Myocyte (in vitro differentiated cells): ENCODE results near the gene ACSM3. TPM values are rescaled to one million over a fixed set of nuclear protein-coding genes. Genes with fewer than 3 reads are reported as not detected.
A peak's percentile ranks its signal among the peaks of the same experiment; 100 is the strongest.
"Not testable (repeated sequence)": the region's sequence is repeated elsewhere in the genome, so short reads cannot be mapped to it uniquely, and the experiment has no call there.

ENCODE experiments used
- DNase-seq: peaks from one replicate; pipeline ENCODE4 v3.0.0-alpha.2; 2012; ENCODE audit warnings: low read depth
- polyA plus RNA-seq: library from polyadenylated mRNA; unstranded; fragments of >200 nt; gene quantifications from one replicate; pipeline ENCODE4 v1.2.1, GENCODE V29; 2012; ENCODE audit warnings: missing spikeins
- total RNA-seq: library from RNA; depleted of rRNA; stranded (reverse); fragments of >200 nt; gene quantifications from 2 replicates; pipeline ENCODE4 v1.2.3, GENCODE V29; 2014

Gene ACSM3, protein sequence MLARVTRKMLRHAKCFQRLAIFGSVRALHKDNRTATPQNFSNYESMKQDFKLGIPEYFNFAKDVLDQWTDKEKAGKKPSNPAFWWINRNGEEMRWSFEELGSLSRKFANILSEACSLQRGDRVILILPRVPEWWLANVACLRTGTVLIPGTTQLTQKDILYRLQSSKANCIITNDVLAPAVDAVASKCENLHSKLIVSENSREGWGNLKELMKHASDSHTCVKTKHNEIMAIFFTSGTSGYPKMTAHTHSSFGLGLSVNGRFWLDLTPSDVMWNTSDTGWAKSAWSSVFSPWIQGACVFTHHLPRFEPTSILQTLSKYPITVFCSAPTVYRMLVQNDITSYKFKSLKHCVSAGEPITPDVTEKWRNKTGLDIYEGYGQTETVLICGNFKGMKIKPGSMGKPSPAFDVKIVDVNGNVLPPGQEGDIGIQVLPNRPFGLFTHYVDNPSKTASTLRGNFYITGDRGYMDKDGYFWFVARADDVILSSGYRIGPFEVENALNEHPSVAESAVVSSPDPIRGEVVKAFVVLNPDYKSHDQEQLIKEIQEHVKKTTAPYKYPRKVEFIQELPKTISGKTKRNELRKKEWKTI
- not detected in 2 replicates for total RNA-seq
- polyA plus RNA-seq: 0.16 TPM

DNA sequence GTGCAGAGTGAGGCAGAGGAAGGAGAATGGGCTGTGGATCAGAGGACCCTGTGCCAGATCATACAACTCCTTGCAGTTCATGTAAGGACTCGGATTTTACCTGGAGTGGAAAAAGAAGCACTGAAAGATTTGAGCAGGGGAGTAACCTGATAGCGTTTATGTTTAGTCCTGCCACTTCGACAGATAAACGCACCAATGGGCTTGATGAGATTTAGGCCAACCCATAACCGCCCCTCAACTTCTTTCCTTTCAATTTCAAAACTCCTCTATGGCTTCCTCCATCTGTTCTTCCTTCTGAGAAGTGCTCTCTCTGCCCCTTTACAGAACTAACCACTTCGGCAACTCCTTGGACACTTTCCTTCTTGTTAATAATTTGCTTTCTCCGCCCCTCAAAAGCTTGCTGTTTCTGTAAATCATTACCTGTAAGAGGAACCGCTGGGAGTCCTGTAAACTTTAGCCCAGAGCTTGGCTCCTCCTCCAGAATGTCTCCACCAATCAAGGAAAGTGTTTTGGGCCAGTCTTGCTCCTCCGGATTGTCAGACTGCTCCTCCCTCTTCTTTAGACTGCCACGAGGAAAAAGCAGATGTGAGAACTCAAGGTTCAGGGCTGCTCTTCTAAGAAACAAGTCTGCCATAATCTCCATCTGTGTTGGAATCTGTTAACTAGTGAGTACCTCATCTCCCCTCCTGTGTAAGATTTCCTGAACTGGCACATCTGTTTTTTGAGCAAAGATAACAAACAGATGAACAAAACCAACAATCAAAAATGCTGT is at the start of gene ACSM3:
Gene ACSM3, plus strand, starts transcription at position 554 of the 772 bp plus-strand sequence. CDS start 6,021 bp downstream, outside the sequence.
- DNase-seq: peak; percentile 59

DNA sequence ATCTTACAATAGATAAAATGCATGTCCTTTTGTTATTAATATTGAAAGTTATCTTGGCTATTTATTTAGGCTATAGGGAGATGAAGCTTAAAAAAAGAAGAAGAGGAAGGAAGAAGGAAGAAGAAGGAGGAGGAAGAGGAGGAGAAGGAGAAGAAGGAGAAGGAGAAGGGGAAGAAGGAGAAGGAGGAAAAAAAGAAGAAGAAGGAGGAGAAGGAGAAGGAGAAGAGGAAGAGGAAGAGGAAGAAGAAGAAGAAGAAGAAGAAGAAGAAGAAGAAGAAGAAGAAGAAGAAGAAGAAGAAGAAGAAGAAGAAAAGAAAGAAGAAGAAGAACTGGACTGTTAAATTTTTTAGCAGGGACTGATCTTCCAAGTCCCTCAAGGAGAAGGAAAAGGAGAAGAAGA is 46.1 kb upstream of the ACSM3 start:
- DNase-seq: not testable (repeated sequence)

DNA sequence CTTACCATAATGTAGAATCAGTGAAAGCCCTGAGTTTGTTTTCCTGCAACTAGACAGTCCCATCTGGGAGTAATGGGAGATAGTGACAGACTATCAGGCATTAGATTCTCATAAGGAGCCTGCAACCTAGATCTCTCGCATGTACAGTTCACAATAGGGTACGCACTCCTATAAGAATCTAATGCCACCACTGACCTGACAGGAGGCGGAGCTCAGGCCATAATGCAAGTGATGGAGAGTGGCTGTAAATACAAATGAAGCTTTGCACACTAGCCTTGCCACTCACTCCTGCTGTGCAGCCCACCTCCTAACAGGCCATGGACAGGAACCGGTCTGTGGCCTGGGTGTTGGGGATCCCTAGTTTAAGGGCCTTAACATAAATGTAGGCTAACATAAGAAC is 43.6 kb upstream of the ACSM3 start:
- no peak for DNase-seq

DNA sequence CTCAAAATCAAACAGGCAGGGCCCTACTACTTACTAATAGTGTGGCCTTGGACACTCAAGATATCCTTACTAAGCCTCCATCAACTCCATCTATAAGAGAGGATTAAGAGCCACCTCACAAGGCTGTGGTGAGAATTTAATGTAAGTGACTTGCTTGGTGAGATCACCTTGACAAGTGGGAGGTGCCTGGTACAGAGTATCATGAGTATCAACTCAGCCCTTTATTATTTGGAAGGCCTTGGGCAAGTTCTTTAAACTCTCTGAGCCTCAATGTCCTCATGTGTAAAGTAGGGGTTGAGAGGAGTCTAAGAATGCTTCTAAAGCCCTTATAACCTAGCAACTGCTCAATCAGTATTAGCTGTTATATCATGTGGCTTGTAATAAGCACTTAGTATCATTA is 37.2 kb upstream of the ACSM3 start:
- DNase-seq: no peak

DNA sequence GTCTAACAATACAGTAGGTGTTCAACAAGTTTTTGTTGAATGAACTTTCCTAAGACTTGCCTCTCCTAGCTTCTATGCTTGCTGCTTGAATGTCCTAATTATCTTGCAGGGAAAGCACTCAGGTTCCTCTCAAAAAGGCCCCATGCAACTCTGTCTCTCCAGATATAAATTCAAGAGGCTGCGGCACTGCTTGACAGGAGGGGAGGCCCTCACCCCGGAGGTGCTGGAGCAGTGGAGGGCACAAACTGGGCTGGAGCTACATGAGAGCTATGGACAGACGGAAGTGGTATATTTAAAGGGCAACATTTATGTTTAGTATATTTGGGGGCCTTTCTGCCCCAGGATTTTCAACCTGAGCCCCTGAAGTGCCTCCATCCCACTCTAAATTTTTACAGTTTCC is 36.6 kb upstream of the ACSM3 start:
- DNase-seq: no peak

DNA sequence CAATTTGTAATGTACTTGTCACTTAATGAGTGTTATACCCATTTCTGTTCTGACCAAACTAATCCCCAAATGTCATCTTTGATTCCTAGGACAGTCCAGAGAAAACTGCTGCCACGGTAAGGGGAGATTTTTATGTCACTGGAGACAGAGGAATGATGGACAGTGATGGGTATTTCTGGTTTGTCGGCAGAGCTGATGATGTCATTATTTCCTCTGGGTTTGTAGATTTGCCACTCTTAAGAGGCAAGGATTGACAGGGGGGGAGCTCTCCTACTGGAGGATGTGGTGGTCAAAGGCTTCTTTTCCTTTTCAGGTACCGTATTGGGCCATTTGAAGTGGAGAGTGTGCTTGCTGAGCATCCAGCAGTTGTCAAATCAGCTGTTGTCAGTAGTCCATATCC is 34.7 kb upstream of the ACSM3 start:
- DNase-seq: no peak

DNA sequence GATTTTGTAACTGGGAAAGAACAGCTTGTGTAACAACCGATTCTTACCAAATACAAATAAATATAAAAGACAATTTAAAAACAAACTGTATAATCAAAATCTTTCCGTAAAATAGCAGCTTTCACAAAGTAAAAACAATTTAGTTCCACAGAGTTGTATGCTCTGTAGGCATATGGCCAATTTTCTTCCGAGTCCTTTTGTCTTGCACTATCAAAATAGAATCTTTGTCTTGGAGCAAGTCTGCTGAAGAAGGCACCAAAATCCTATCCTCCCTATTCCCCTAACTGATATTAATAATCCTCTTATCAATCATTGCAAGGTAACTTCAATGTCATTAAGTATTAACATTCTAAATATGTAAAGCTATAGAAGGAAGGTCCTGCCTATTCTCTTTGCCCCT is 29.8 kb upstream of the ACSM3 start:
- DNase-seq: no peak

DNA sequence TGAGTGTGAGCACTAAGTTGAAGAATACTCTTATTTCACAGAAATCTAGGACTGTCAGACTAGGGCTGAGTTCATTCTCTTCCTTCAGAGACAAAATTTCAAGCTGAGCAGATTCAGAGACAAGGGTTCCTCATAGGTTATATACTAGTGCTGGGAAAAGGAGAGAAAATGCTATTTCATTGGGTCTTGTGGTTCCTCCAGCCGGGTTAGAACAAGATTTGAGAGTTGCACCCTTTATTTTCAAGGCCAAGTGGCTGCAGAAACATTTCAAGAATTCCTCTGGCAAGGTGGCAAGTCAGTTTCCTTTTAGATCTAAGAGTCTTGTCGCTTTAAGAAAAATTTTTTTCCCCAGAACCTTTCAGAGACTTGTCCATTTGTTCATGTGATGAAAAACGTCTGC is 29.0 kb upstream of the ACSM3 start:
- no peak for DNase-seq

DNA sequence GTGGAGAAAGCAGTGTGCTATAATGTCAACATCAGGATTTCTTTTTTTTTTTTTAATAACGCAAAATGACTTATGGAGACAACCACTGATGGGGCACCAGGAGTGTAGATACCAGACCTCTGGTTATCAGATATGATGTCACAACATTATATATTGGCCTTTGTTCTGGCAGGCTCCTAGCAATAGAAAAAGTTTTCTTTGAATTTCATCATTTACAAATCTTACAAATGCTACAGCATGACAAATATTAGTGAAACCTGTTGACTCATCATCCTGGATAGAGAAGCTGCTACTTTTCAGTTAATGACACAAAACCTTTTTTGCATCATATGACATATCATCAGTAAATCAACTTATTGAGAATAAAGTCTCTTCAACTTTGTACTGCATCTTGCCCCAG is 28.3 kb upstream of the ACSM3 start:
- no peak for DNase-seq

DNA sequence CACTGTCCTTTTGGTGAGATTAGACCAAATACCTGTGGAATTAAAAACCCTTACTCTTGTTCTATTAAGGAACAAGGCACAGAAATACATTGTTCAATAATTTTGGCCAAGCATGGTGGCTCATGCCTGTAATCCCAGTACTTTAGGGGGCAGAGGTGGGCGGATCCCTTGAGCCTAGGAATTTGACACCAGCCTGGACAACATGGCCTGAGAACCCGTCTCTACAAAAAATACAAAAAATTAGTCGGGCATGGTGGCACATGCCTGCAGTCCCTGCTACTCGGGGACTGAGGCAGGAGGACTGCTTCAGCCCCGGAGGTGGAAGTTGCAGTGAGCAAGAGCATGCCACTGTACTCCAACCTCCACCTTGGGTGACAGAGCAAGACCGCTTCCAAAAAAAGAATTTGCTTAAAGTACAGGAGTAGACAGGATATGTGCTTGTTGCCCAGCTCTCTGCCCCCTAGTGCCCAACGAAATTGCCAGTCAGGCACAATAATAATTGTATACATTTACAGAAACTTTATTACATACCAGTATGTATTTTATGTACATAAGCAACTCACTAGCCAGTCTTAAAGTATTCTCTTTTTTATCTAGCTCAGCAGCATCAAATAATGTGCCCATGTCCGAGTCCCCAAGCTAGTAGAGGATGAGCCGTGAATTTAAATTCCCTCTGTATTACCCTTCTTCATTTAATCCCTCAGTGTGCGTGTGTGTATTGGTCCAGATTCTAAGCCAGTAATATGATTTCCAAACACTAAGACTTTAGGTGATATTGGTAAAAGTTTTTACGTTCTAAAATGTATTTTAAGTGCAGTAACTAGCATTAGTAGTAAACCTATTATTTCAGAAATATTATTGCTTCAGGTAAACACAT is 23.6 kb upstream of the ACSM3 start:
- peak; percentile 7 for DNase-seq

DNA sequence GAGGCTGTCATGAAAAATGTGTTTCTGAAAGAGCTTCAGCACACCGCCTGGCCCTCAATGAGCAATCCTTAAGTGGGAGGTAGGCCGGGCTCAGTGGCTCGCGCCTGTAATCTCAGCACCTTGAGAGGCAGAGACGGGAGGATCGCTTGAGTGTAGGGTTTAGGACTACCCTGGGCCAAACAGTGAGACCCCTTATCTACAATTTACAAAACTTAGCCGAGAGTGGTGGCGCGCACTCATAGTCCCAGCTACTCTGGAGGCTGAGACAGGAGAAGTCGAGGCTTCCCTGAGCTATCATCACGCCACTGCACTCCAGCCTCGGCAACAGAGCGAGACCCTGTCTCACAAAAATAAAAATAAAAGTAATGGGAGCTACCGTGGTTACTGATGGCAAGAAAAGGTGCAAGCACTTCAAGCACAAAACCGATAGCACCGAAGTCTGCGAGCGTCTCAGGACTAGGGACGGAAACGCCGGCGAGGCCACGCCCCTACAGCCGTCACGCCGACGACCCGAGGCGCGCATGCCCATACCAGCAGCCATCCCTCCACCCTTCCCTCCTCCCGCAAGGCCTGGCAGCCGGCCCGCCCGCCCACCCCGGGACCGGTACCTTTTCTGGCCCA is 22.8 kb upstream of the ACSM3 start:
- peak; percentile 77 for DNase-seq

DNA sequence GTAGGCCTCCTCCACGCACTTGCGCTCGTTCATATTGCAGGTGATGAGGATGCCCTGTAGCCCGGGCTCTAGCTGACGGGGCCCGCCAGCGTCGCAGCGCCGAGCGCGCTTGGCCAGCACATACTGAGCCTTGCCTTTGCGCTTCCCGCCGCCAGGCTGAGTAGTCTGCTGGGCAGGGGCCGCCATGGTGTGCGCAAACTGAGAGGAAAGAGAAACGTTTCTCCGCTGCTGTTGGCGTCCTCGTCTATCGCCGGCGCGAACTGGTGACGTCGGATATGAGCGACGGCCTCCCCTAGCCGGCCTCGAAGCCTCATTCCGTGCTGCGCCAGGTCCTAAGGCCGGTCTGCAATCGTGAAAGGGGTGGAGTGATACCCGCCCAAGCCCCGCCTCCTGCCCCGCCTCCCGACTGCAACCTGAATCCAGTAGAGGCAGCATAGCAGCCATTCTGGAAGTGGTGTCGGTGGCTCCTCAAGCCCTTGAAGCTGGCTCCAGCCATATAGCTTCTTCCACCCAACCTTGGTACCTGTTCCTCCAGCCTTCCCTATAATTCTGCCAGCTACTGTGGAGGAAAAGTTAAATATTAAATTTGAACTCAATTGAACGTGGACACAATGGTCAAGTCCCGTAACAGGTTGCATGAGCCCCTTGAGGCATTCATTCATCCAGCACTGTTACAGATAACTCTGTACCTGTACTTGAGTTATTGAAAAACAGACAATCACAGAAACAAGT is 22.1 kb upstream of the ACSM3 start, which contains the start of gene THUMPD1:
Gene THUMPD1, minus strand, starts transcription at position 265 of the 732 bp plus-strand sequence. Its CDS starts 79 bp downstream, at position 186.
- peak; percentile 96 for DNase-seq

DNA sequence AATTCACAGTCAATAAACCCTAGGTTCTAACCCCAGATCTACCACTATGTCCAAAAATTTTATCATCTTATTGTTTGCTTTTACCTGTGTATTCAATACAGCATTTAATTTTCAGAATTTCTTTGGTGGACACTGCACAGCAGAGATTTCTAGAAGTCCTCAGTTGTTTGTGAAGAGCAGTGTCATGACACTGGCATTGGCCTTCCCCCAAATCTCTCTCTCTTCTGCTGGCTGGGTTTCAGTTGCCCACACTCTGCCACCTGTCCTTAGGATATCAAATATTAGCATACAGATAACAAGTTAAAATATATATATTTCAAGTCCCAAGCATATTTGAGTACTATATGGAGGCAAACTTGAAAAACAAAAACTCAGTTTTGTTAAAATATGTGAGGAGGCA is 20.2 kb upstream of the ACSM3 start:
- DNase-seq: no peak

DNA sequence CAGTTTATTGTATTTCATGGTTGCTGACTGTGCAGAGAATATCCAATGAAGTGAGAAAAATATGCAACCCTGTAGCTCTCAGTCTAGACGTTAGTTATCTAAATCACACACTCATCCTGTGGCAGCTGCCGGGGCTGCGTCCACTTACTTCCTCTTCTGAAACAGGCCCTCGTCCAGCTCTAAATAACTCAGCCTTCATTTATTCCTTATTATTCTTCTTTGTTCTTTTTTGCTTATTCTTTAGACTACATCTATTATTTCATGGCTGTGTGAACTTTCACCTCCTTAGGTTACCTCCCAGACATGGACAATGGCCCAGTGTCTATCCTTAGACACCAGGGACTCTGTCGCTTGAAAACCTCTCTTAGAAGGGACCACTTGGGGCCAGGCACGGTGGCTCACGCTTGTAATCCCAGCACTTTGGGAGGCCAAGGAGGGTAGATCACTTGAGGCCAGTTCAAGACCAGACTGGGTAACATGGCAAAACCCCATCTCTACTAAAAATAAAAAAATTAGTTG is 18.8 kb upstream of the ACSM3 start:
- DNase-seq: no peak

DNA sequence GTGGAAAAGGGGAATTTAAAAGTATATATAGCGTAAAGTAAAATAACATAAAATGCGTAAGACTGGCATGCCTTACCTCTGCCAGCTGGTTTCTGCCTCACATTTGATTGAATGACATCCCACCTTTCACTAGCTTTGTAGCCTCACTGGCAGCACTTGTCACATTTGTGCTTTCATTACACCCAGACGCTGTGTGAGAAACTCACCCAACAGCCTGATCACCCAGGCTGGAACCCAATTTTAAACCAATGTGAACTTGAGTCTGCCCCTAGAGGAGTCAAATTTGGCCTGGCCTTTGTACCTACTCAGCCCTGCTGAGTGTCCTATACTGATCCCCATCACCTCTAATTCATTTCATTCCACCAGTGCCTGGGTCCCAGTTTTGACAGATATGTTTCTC is 17.4 kb upstream of the ACSM3 start:
- DNase-seq: no peak

DNA sequence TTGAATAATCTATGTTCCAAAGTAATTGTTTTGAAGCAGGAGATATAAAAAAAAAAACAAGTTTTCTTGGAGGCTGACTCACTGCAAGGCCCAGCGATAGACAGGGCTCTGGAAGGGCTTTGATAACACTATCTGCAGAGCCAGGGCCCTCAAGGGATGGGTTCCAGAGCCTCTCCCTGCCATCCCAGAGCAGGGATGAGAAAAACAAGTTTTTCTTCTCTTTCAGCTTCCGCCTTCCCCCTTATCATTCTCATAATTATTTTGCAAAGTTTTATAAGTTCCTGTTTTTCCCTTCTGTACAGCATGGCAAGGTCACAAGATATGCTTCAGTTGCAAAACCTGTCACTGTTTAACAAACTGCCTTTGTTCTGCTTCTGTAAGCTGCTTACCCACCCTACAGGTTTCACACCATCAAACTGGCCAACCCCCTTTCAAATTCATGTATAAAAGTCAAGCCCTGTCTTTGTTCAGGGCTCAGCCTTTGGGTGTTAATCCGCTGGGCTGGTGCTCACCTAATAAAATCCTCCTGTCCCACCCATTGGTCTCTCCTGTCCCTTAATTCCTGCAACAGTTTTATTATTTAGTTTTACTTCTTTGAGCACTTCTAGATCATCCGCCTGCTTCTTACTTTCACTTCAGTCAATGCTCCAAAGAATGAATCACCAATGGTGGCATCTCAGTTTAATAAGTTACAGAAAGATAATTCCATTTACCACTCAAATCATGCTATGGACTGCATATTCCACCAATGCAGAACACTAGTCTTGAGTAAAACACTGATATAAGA is 16.6 kb upstream of the ACSM3 start:
- no peak for DNase-seq

DNA sequence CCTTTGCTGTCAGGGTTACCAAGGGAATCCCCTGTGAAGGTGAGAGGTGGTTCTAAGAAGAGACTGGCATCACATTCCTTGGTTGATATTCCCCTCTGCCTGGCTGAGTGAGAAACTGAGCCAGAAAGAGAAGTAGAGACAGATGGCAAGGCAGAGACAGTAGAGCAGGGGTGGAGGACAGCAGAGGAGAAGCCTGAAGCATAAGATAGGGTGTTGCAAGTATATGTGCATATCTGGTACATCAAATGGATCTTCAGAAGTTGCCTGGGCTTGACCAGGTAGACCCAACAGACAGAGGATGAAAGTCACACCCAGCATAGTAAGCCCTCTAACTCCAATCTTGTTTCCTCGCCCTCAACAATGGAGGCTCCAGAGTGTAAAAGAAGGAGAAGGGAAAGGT is 14.3 kb upstream of the ACSM3 start:
- DNase-seq: no peak

DNA sequence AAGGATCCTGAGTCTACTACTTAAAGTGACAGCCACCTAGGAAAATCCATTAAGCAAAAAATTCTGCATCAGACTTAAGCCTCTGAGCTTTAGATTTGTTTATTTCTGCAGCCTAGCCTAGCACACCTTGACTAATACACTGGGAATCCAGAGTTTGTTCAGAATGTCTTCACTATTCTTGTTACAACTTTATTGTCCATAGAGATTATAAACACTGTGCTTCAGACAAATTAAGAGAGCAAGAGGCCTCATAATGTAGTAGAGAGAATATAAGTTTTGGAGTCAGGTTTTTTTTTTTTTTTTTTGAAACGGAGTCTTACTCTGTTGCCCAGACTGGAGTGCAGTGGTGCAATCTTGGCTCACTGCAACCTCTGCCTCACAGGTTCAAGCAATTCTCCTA is 13.3 kb upstream of the ACSM3 start:
- no peak for DNase-seq

DNA sequence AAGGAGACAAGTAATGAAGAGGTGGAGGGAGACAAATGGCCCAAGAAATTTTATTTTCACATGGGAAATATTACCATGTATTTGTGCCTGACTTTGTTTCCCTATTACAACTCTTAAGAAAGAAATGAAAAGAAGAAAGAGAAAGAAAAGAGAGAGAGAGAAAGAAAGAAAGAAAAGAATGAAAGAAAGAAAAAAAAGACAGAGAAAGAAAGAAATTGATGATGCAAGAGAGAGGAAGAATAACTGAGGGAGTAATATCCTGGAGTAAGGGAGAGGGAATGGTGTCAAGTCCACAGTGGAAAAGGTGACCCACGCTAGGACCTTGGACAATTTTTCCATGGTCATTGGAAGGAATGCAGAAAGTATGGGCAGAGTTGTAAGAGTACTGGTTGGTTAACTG is 10.1 kb upstream of the ACSM3 start:
- DNase-seq: no peak
